GM21723 (cell line): ENCODE data around the gene ROBO2.
"Not testable (repeated sequence)": the region's sequence is repeated elsewhere in the genome, so short reads cannot be mapped to it uniquely, and the experiment has no call there.

Source experiments
- ATAC-seq: cut with Tn5 transposase; IDR thresholded peaks from one replicate; pipeline ENCODE4 v1.9.1; 2021; ENCODE audit warnings: mild to moderate bottlenecking, moderate library complexity; ENCODE audit not compliant: unreplicated experiment

The ROBO2 gene

DNA sequence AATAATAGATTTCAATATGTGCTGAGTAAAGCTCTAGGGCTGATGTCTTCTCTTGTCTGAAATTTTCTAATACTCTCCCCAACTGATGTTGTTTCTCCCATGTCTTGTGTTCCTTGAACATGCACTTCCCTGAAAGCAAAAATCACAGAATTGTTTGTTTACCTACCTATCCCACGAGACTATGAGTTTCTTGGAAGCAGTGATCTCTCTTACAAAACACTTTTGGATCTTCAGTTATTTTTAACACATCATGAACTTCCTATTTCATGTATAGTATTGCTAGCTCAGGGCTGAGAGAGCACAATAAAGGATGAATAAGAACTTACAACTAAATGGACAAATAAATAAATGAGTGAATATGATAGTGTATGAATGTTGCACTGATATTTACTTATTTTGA lies 365.0 kb downstream of the ROBO2 start:
- ATAC-seq: no peak

DNA sequence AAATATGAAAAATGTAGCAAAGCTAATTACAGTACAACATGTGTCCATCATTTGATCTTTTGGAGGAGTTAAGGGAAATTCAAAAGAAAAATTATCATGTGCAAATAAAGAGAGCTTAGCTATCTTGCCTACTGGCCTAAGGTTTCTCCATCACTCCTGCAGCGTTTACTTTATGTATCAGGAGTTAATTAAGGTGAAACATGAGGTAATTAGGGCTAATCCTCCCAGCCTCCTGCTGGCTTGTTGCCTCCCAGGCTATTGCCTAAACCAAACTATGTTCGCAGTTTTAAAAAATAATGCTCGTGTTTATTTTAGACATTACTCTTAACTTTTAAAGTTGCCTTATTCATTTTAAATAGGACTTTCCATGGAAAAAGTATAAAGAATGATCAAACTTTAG lies 367.5 kb downstream of the ROBO2 start:
- no peak for ATAC-seq

DNA sequence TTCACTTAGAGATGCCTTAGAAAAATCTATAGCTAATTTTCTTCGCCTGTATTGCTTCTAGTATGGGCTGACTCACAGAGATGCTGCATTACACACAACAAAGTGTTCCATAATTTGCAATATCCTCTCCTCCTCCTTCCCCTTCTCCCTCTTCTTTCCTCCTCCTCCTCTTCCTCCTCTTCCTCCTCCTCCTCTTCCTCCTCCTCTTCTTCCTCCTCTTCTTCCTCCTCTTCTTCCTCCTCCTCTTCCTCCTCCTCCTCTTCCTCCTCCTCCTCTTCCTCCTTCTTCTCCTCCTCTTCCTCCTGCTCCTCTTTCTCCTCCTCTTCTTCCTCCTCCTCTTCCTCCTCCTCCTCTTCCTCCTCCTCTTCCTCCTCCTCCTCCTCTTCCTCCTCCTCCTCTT lies 370.4 kb downstream of the ROBO2 start:
- not testable (repeated sequence) for ATAC-seq

DNA sequence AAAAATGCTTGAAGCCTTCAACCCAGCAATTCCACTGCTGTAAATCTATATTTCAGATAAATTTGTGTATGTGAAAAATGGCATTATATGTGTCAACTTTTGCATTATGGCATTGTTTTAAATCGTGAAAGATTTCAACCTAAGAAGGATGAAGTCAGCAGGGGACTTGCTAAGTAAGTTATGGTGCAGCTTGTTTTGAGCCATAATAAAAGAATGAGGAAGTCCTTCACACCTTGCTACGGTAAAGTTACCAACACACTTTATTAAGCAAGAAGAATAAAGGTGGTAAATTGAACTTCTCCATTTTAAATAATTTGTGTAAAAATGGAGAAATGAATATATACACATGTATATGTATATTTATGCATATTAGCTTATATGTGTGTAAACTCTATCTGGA lies 371.4 kb downstream of the ROBO2 start:
- ATAC-seq: no peak

DNA sequence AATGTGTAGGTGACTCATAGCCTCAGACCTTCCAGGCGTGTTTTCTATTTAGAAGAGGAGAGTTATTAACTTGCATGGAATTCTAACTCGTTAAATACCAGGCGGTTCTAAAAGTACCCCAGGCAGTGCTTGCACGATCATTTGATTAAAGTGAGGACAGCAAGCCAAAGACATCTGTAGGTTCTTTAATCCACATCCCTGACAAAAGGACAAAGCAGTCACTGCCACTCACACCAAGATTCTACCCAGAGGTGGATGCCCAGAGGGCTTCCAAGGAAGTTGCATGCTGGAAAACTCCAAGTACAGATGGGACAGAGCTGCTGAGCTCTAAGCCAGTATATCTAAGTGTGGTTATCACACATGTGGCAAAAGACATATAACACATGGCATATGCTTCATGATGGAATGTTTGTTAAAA lies 372.1 kb downstream of the ROBO2 start:
- ATAC-seq: no peak

DNA sequence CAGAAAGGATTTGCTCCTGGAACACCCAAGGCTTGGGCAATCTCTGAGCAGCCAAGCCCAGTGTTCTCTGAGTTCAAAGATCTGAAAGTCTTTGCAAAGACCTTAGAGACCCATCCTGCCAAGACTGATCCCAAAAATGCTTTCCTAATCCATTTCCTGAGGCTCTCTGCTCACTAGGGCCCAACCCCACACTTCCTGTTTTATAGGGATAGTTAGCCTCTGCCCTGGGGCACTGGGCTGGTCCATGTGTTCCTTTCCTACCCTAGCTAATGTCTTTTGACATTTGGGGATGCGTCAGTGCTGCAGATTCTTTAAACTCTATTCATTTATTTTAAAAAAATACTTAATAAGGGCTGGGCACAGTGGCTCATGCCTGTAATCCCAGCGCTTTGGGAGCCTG lies 372.7 kb downstream of the ROBO2 start:
- no peak for ATAC-seq

DNA sequence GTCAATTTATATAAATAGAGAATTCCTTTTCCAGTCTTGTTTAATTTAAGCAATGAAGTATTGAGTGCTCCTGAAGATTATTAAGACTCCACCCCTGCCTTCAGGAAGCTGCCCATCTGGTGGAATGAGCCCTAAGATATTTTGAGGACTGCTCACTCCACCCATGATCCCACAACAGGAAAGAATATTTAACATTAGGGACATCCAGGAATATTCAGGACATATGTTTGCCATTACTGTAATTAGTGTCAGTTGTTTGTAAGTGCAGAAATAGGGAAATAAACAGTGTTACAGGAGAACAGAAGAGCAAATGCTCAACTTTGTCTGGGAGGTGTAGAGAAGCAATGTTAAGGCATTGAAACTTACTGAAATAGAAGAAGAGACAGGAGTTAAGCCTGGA lies 375.0 kb downstream of the ROBO2 start:
- no peak for ATAC-seq

DNA sequence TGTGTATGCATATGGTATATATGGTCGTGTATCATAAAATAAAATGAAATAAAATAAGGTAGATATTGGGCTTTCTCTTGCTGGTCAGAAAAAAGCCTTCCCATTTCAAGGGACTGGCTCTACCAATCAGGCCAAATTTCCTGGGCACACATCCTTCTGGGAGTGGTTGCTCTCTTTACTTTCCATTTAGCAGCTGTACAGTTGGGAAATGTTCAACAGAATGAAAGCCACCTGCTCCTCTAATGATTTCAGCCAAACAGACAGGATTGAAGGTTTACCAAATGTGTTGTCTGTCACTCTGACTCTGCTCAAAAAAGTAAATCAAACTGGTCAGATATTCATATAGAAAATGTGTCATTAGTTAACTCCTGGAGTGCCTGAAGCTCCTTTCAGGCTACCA lies 380.4 kb downstream of the ROBO2 start:
- ATAC-seq: no peak

DNA sequence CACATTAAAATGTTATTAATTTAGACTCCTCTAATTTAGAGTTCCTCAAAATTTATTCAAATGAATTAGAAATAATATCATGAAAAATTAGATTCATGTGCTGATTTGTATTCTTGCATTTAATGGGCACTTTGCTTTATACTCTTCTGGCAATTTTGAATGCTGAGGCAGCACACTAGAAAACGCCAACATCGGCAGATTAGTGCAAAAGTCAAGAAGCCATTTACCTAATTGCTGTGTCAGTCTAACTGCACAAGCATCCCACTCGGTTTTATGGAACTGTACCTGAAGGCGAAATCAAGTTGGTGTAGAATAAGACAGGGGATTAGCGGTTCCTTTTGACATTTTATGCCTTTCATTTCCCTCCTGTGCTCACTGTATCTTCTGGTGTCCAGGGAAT lies 382.0 kb downstream of the ROBO2 start:
- no peak for ATAC-seq

DNA sequence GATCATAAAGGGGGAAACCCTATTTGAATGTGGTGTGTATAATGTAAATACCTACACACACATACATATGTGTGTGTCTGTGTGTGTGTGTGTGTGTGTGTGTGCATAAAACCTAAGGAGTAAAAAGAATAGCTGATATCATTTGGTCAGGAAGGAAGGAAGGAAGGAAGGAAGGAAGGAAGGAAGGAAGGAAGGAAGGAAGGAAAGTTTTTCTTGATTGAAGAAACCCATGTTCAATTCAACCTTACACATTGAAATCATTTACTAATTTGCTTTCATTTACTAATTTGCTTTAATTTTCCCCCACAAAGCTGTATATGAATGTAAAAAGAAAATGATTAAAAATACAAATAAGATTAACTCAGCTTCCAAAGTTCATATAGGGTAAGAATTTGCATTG lies 386.6 kb downstream of the ROBO2 start:
- ATAC-seq: no peak

DNA sequence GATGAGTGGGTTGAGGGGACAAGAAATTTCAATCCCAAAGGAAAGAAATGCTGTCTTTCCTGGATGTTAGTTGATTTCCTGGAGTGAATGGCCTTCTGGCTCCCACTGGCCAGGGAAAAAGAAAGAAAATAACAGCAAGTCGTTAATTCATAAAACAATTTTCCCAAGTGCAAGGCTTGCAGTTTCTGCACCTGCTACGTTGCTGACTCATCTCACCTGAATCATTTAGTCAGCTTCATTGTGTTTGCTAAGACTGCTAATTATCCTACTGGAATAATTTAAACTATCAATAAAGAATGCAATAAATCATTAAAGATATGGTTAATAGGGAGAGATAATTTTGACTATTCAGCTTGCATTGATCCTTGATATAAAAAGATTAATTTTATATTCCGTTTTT lies 387.6 kb downstream of the ROBO2 start:
- ATAC-seq: no peak

DNA sequence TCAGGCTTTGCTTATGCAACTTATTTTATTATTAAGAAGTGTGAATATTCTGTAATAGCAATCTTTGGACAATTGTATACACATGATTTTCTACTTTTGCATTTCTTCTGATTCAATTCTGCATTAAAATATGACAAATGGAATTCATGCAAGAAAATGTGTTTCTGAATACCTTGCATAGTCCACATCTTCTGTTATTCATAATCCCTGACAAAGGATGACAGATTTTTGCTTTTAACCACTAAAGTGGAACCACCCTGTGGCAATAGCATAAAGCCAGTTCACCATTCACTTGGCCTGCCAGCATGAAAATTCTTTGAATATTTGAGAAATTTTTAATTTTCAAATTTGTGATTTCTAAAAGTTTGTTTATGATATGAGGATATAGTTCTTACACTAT lies 397.0 kb downstream of the ROBO2 start:
- ATAC-seq: no peak

DNA sequence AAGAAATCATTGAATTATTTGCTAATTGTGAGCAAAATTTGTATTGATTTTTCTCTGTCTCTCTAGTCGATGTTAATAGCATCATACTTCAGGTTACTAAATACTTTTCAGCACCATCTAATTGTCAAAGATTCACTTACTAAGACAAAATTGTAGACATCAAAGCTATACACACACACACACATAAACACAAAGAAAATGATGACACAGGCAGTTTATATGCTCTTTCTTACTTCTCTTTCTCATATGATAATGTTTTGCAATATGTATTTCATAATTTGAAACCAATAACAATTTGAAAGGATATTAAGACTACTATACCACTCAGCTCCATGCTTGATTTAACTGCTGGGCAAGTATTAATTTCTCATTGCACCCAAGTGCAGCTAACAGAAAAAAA lies 406.2 kb downstream of the ROBO2 start:
- no peak for ATAC-seq

DNA sequence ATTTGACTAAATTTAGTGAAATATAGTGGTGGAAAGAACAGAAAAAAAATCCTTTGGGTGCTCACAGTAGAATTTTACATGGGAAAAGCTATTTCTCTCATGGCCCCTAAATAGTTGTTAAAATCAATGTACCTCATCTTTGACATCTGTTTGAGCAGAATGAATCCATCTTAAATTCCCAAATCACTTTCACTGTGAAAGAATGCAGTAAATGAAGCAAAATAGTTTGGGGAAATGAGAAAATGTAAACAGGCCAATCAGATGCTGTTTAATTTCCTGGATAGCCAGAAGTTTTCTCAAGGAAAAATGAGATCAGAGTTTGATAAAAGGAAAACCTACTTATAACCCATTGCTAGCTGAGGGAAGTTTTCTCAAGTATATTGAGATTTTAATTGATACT lies 406.9 kb downstream of the ROBO2 start:
- no peak for ATAC-seq

DNA sequence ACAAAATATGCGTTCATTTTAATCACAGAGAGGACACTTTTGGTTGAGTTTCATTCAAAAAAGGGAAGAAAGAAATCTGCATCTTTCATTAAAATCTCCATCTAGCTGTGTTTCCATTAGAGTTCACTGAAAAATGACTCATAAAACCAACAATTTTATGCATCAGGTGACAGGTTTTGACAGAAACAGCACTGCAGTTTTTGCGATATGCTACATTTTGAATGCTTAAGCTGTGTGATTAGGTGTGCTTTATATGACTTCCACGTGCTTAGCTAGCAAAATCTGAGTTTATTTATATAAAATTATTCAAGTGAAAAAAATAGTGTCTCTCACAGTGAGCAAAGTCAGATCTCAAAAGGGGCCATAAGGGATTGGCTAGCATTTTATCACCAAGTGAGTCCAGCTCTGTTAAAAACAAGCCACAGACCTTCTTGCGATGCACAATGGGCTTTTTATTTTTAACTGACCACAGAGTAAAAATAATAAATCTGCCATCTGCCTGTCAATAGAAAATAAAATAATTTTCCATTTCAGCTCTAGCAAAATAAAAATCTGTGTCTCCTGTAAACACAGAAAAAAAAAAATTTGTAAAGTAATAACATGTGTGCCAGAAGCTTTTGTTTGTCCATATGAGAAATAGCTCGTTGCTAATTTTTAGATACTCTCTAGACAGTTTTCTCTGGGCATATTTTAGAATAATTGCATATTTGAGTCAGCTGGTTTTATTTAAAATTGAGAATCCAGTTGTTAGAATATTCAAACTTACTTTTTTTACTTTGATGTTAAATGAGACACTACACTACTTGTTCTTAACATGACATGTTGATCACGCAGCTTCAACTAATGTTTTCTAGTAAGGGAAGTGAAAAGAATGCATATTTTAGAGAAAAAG lies 409.8 kb downstream of the ROBO2 start:
- ATAC-seq: no peak

DNA sequence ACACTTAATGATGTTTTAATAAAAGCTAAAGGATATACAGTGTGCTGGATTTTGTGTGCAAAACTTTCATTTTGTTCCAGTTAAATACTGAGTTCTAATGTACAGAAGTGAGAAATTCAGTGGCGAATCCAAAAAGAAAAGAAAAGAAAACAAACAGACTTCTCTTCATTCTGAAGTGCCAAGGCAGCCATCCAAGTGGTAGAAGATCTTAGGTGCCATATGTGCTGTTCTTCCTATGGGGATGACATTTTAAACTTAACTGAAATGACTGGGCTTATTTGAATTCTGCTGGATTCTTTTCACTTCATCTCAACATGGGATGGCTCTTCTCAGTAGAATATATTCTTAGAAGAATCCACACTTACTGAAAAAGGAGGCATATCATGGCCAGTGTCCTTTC lies 416.5 kb downstream of the ROBO2 start:
- no peak for ATAC-seq

DNA sequence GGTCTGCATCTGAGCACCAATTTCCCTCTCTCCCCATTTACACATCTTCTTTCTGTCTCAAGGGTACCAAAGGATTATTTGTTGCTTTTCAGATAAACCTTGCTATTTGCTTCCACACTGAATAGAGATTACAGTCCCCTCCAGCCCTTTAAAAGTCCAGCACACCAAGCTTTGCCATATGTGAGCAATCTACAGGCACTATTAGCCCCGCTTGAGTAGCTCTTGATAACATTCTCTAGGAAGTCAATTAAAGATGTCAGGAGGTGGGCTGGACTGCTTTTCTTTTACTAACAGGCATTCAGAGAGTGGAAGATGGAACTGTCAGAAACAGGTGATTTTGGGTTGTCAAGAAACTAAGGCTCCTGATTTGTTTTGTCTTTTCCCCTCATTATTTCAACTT lies 417.0 kb downstream of the ROBO2 start:
- ATAC-seq: no peak

DNA sequence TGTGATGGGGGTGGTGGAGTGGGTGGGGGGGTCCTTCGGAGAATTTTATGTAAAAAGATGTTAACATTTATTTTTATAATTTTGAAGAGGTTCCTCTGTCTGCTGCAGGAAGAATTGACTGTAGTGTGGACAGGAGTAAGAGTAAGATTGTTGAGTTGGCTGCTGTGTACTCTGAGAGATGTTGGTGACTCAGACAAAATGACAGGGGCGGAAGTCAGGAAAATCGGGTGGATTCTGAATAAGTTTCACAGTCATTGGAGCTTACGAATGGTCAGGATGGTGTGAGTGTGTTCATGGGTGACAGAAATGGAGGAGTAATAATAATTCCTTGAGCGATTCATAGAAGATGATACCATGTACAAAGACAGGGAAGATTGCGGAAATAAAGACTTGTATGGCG lies 420.0 kb downstream of the ROBO2 start:
- no peak for ATAC-seq

DNA sequence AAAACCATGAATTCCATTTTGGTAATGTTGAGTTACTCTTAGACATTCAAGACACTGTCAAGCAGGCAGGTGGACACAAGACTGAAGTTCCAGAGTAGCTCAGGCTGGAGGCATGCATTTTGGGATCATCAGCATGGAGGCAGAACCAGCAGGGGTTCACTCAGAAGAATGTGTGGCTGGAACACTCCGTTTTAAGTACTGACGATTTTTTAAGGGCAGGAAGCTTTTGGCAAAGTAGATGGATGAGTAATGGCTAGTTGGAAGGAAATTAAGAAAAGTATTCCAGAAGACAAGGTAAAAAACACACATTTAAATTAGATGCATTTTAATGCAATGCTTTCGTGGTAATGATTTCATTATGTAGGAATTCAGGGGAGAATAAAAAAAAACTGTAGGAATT lies 420.4 kb downstream of the ROBO2 start:
- no peak for ATAC-seq

DNA sequence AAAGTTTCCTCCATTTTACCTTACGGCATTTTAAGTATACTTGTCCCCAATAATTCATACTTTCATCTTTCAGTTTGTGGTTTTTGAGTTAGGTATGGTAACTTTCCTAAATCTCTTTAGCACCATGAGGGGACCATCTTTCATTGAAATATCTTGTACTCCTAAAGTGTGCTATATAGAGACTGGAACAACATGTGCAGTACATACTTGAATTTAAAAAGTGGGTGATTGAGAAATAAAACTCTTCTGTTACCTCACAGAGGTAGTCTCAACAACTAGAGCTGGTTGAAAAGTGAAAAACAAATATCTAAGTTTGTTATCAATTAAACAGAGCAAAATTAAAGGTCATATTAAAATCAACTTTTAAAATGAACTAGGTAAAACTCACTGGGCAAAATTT lies 423.1 kb downstream of the ROBO2 start:
- no peak for ATAC-seq

DNA sequence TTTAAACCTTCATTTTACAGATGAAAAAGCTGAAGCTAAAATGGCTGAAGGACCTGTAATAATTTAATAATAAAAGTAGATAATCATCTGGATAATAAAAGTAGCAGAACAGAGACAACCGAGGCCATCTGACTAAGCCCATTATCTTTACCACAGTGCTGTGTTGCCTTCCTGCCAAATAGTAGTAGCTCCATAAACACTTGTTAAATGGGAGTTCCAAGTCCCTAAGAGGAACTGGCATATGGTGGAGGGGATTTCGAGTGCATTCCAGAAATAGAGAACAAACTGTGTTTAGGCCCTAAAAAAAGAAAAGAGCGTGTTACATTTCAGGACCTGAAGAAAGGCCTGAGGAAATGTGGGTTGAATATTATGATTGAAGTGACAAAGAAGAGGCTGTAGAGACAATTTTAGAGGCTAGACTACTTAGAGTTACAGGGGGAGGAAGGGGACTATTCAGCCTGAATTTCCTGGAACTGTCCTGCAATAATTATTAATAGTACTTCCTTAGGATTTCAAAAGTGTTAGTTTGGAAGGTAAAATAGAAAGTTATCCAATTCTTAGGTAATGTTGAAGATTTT lies 424.3 kb downstream of the ROBO2 start:
- no peak for ATAC-seq

DNA sequence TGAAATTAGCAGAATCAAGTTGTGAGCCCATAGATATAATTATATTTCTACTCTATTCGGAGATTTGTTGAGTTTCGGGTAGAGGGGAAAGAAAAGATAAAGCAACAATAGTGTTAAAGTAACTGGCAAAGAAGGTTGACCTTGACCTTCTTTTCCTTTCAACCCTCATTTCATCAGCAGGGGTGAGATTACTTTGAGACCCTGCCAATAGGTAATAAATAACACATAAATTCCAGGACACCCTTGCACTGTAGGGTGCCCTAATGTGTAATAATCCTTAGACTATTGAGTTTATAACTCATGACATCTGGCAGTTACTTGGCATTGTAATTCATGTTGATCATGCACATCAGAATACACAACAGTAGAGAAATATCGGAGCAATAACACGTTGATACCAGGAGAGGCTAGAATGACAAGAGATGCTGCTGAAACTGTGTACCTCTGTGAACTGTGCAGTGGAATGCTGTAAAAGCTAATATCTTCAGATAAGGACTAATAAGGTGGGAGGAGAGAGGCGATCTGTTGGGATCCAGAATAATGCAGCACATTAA lies 426.7 kb downstream of the ROBO2 start:
- ATAC-seq: no peak
